Stomach (tissue), 9 donors: ENCODE measurements around the gene MYL3. TPM values are rescaled to one million over a fixed set of nuclear protein-coding genes. Genes with fewer than 3 reads are reported as not detected.

ENCODE experiments used
- DNase-seq, 2 donors: peaks; one replicate each; pipeline versions ENCODE4 v3.0.0 to v3.0.0-alpha.2; 2013 to 2019
- H3K27ac ChIP-seq, 5 donors: fragments of 200-600 bp in 4 of 5; sonication (generic) in 4 of 5; one replicate each; pipeline ENCODE4 v1.5.1; 2013 to 2019; ENCODE audit warnings: mild to moderate bottlenecking in 1 of 5, moderate library complexity in 1 of 5
- H3K27me3 ChIP-seq, 3 donors: fragments of 200-600 bp; sonication (generic); one replicate each; pipeline ENCODE4 v1.5.1; 2017 to 2019; ENCODE audit warnings: mixed run types in 1 of 3
- H3K36me3 ChIP-seq, 4 donors: fragments of 200-600 bp; sonication (generic); 1 replicate in 3 of 4; 2 replicates in 1 of 4; pipeline ENCODE4 v1.5.1; 2016 to 2019
- H3K4me1 ChIP-seq, 4 donors: fragments of 200-600 bp; sonication (generic); one replicate each; pipeline ENCODE4 v1.5.1; 2016 to 2019
- H3K4me3 ChIP-seq, 4 donors: fragments of 200-600 bp; sonication (generic) in 3 of 4; one replicate each; pipeline ENCODE4 v1.5.1; 2016 to 2019; ENCODE audit warnings: mild to moderate bottlenecking in 1 of 4
- H3K9me3 ChIP-seq, 4 donors: fragments of 200-600 bp; sonication (generic); one replicate each; pipeline ENCODE4 v1.5.1; 2016 to 2019
- EP300 ChIP-seq: sonication (generic); formaldehyde crosslinking; IDR thresholded peaks from one replicate; pipeline ENCODE4 v1.6.1; 2017; ENCODE audit warnings: antibody characterized with exemption
- POLR2A ChIP-seq, 4 donors: fragments of 450-650 bp; IDR thresholded peaks; one replicate each; pipeline ENCODE4 v1.6.1; 2016; ENCODE audit warnings: antibody characterized with exemption in 4 of 4, control low read depth in 2 of 4, mild to moderate bottlenecking in 1 of 4, moderate library complexity in 1 of 4
- POLR2AphosphoS5 ChIP-seq, 3 donors: sonication (generic); formaldehyde crosslinking; IDR thresholded peaks; one replicate each; pipeline ENCODE4 v1.6.1; 2016; ENCODE audit warnings: antibody characterized with exemption in 3 of 3
- WGBS, 5 donors: extraction: QIAGEN DNeasy Blood & Tissue Kit in 3 of 5; methylation state at CpG; one replicate each; pipeline versions ENCODE4 v1.1.5 to v1.1.7; 2013 to 2018; 5-methylcytosine and 5-hydroxymethylcytosine counted together
- intact Hi-C: fragments of 100-400 bp; cut with DNase I; formaldehyde crosslinking; loops from one replicate; pipeline ENCODE4 v1.15.1; 2023; ENCODE audit warnings: low total_unique reads
- polyA plus RNA-seq, 3 donors: library from polyadenylated mRNA; stranded (reverse); fragments of 200-250 nt; gene quantifications; one replicate each; pipeline ENCODE4 v1.2.3, GENCODE V29; 2013
- total RNA-seq, 5 donors: library from RNA; depleted of rRNA; stranded (reverse); fragments of >200 nt; gene quantifications; one replicate each; pipeline versions ENCODE4 v1.1.0 to v1.2.3, GENCODE V29; 2014 to 2016
- TF ChIP-seq, protein P1 (sequence below), 7 experiments: fragments of 450-650 bp in 4 of 7; fragments of 200-600 bp in 3 of 7; sonication (generic) in 3 of 7; IDR thresholded peaks; one replicate each; pipeline ENCODE4 v1.5.1; 2016 to 2019; ENCODE audit warnings: antibody characterized with exemption in 7 of 7, control low read depth in 2 of 7, mild to moderate bottlenecking in 1 of 7
- donor health status: healthy with polysubstance abuse.
- donor health status: Bipolar disorder and iron deficiency.
- donor health status: healthy.

MYL3 gene
- total and polyA plus RNA-seq, 8 donors = 1.5 to 11.5 (median 5.0) TPM; not detected in 4

DNA sequence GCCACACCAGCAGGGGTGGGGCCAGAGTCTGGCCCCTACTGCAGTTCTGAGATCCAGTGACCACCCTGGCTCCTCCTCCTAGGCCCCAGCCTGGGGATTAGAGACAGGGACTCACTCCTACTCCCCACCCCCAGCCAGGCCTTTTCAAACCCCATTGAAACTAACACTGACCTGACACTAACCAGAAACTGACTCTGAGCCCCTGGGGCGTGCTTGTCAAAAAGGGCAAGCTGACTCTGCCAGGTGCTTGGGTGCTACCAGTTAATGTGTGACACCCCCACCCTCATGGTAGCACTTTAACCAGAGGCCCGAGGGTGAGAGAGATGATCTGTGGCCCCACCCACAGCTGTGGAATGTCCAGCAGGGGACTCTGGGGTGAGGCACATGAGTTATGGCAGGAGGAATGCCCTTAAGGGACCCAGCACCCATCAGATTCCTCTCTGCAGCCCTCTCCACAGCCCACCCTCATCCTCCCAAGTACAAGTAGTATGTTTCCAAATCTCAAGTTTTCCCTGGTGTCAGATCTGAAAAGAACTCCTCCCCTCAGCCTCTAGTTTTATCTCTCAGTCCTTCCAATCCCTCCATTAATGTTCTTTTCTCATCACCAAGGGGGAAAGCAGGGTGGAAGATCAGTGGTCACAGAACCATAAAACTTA is 15.7 kb upstream of the MYL3 start:
- WGBS, 5 donors = 49 to 58% (median 52%) methylated on average over 2 of the region's 2 CpGs
- Histone ChIP-seq H3K36me3 (no peaks in the 10 kb centered on the region), H3K27ac (no peak overlapping the region), H3K9me3 (no peaks in the 10 kb centered on the region), H3K4me3 (no peak overlapping the region), H3K4me1 (peaks cover 26 to 47% (median 35%) of the 10 kb centered on the region in 4 donors), H3K27me3 (peaks cover 0 to 49% (median 33%) of the 10 kb centered on the region in 3 donors)
- DNase-seq = no peak
- TF ChIP-seq, protein P1, sequence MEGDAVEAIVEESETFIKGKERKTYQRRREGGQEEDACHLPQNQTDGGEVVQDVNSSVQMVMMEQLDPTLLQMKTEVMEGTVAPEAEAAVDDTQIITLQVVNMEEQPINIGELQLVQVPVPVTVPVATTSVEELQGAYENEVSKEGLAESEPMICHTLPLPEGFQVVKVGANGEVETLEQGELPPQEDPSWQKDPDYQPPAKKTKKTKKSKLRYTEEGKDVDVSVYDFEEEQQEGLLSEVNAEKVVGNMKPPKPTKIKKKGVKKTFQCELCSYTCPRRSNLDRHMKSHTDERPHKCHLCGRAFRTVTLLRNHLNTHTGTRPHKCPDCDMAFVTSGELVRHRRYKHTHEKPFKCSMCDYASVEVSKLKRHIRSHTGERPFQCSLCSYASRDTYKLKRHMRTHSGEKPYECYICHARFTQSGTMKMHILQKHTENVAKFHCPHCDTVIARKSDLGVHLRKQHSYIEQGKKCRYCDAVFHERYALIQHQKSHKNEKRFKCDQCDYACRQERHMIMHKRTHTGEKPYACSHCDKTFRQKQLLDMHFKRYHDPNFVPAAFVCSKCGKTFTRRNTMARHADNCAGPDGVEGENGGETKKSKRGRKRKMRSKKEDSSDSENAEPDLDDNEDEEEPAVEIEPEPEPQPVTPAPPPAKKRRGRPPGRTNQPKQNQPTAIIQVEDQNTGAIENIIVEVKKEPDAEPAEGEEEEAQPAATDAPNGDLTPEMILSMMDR (IDR thresholded peaks at IDR 0.05) = no peak
- TF ChIP-seq POLR2AphosphoS5 (IDR thresholded peaks at IDR 0.05) (no peak), POLR2A (IDR thresholded peaks at IDR 0.05) (no peak), EP300 (no peak)
- intact Hi-C loops = no loop called here

DNA sequence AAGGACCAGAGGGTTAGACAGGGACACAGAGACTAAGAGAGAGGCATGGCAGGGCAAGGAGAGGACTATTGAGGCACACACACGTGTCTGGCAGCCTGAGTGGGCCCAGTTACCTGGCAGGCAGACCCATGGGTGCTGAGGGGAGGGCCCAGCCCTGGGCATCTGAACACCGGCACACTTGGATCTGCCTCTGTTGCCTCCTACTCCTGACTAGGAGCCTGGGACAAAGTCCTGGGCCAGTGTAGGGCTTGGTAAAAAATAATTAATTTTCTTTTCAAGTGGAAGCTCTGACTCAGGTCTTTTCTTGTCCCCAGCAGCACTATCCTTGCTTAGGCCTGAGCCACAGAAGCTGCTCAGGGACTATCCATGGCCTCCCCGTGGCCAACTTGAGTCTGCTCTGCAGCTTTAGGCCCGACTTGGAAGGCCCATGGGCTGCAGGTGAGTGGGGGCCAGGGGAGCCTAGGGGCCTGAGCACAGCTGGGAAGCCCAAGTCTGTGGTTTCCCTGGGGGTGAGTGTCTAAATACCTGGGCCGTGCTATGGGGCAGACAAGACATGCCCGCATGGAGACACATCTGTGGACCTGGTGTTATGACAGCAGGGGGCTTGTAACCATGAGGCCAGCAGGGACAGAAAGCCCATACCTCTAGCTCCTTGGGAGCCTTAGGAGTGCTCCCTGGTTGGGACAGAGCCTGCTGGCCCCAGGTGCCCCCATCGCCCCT is 14.3 kb upstream of the MYL3 start, which contains the start of gene PTH1R:
TSS of gene PTH1R (plus strand) at position 316 of the 720 bp plus-strand sequence. CDS start 5,839 bp downstream, outside the sequence.
- Histone ChIP-seq H3K4me3 (no peak within 1 kb of the TSS), H3K36me3 (no peaks in the 10 kb centered on the region), H3K4me1 (peaks cover 15 to 43% (median 24%) of the 10 kb centered on the region in 4 donors), H3K27me3 (peaks cover 0 to 35% (median 20%) of the 10 kb centered on the region in 3 donors), H3K27ac (no peak within 1 kb of the TSS), H3K9me3 (no peaks in the 10 kb centered on the region)
- 82 to 92% (median 82%) methylated on average over 4 to 7 of the region's 7 CpGs for WGBS, 5 donors
- no peak for DNase-seq
- intact Hi-C loops = no loop called here
- TF ChIP-seq EP300 = no peak
- no peak for TF ChIP-seq POLR2AphosphoS5 (IDR thresholded peaks at IDR 0.05)
- TF ChIP-seq, protein P1 (IDR thresholded peaks at IDR 0.05) = no peak
- TF ChIP-seq POLR2A (IDR thresholded peaks at IDR 0.05) = no peak

DNA sequence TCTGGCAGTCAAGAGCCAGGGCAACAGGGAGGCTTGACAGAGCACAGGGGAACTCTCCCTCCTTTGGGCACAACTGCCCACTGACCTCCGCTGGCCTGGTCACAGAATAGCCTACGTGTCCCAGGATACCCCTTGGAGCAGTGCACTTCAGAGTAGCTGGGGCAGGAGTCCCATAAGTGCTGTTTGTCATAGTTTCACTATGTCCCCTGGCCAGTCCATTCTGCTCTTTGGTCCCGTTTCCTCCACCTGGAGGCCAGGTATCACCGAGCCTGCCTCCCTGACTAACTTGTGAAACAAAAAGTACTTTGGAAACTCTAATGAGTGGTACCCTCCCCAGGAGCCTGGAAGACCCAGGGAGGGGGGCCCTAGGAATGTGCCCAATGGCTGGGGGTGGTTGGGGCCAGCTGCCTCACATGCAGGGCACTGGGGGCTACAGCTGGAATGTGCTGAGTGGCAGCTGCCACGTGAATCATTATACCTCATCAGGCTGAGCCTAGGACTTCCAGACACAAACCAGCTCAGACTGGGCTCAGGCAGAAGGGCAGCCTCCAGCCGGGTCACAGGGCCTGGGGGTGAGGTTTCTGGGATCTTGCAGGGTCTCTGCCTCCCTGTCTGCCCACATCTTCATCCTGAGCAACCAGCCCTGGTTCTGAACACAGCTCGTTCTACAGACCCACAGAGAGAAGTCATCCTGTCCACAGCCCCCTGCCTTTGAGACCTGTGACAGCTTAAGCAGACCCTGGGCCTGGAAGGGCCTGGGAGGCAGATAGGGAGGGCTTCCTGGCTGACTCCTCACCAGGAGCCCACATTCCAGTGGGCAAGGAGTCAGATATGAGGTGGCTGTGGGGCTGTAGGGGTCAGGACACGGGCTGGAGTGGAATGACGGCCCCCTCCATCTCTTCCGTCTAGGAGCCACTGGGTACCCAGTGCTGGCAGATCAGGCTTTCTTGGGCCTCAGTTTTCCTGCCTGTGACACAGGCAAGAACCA is 13.4 kb upstream of the MYL3 start:
- H3K27me3 ChIP-seq = peaks cover 0 to 26% (median 10%) of the 10 kb centered on the region in 3 donors
- WGBS, 5 donors = 80 to 88% (median 86%) methylated on average over 7 to 10 of the region's 10 CpGs
- intact Hi-C loops = no loop called here
- no peak overlapping the region for H3K27ac ChIP-seq
- H3K4me1 ChIP-seq = peaks cover 5 to 33% (median 15%) of the 10 kb centered on the region in 4 donors
- no peaks in the 10 kb centered on the region for H3K9me3 ChIP-seq
- DNase-seq = no peak
- H3K4me3 ChIP-seq = no peak overlapping the region
- no peaks in the 10 kb centered on the region for H3K36me3 ChIP-seq
- TF ChIP-seq POLR2A (IDR thresholded peaks at IDR 0.05) (no peak), EP300 (no peak), POLR2AphosphoS5 (IDR thresholded peaks at IDR 0.05) (no peak)
- TF ChIP-seq, protein P1 (IDR thresholded peaks at IDR 0.05) = no peak

DNA sequence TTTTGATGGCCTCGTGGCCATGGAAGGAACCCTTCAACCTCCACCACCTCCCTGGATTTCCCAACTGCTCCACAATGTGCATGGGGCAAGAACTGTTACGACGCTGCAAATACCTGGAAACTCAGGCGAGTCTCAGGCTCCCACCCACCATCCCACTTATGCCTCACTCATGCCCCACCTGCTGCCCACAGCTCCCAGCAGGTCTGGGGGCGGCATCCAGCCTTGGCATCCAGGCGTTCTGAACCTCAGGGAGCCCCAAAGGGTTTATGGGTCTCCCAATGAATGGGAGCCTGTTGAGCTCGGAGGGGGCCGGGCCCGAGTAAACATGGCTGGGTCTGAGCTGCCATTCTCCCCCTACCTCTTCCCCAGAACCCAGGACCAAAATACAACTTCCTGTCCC is 12.3 kb upstream of the MYL3 start:
- Histone ChIP-seq H3K4me3 (no peak overlapping the region), H3K9me3 (no peaks in the 10 kb centered on the region), H3K27ac (no peak overlapping the region), H3K27me3 (peaks cover 0 to 15% (median 0%) of the 10 kb centered on the region in 3 donors), H3K36me3 (no peaks in the 10 kb centered on the region), H3K4me1 (peaks cover 0 to 28% (median 11%) of the 10 kb centered on the region in 4 donors)
- WGBS, 5 donors = 87 to 94% (median 91%) methylated on average over 5 to 9 of the region's 9 CpGs
- DNase-seq = no peak
- intact Hi-C loops = no loop called here
- TF ChIP-seq EP300 (no peak), POLR2A (IDR thresholded peaks at IDR 0.05) (no peak), POLR2AphosphoS5 (IDR thresholded peaks at IDR 0.05) (no peak)
- TF ChIP-seq, protein P1 (IDR thresholded peaks at IDR 0.05) = no peak
